ENCODE data around the gene CANT1. TPM values are rescaled to one million over a fixed set of nuclear protein-coding genes. Genes with fewer than 3 reads are reported as not detected.

Gene CANT1
- total RNA-seq, 1 experiment from 2014 or later, result 54.2 TPM

DNA sequence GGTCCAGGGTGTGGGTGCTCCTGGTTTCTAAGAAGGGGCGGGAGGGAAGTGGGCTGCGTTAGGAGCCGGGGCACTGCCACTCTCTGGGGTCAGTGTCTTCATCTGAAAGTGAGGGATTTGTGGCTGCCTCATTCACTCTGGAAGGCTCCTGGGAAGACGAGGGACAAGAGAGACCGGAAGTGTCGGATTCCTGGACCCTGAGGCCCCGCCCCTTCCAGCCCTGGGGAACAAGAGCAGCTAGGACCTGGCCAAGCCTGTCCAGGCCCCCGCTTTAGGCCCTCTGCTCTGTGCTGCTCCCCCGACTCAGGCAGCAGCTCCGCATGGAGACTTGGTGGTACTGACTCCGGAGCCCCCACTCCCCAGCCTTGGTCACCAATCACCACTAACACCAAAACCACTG is 36.4 kb downstream of the CANT1 start:
- BruUV-seq (replicated peaks), result no TSS peak
- intact Hi-C loops (cut with micrococcal nuclease; ENCODE audit: unreplicated experiment), result no loop called here
- ChIA-PET POLR2A (ENCODE audit: low non-redundant PET) (no interaction called here), CTCF (interaction anchor here (2.3 kb wide), 1 partner anchor 107 kb away, joined by 16 read pairs; no protein-coding TSS in a partner anchor)
- DNase-seq (ENCODE audit: low spot score), result no peak
- Histone ChIP-seq H3K36me3 (ENCODE audit: insufficient read depth, low read length, poor library complexity, severe bottlenecking) (peaks cover 53% of the 10 kb centered on the region), H3K4me1 (ENCODE audit: insufficient read depth, low read length, poor library complexity, severe bottlenecking) (peaks cover 25% of the 10 kb centered on the region), H3K4me3 (ENCODE audit: low read depth, low read length, poor library complexity, severe bottlenecking) (no peak overlapping the region), H3K9me3 (ENCODE audit: low read depth, low read length, poor library complexity, severe bottlenecking) (no peaks in the 10 kb centered on the region), H3K27me3 (replicated peaks; ENCODE audit: insufficient read depth, low read depth, low read length, poor library complexity) (no peaks in the 10 kb centered on the region), H3K27ac (ENCODE audit: low read depth, low read length, poor library complexity, severe bottlenecking) (peak overlapping the region; percentile 20)
- TF ChIP-seq EZH2 (IDR thresholded peaks at IDR 0.05; ENCODE audit: borderline replicate concordance, low read depth, low read length, poor library complexity, severe bottlenecking), result no peak

DNA sequence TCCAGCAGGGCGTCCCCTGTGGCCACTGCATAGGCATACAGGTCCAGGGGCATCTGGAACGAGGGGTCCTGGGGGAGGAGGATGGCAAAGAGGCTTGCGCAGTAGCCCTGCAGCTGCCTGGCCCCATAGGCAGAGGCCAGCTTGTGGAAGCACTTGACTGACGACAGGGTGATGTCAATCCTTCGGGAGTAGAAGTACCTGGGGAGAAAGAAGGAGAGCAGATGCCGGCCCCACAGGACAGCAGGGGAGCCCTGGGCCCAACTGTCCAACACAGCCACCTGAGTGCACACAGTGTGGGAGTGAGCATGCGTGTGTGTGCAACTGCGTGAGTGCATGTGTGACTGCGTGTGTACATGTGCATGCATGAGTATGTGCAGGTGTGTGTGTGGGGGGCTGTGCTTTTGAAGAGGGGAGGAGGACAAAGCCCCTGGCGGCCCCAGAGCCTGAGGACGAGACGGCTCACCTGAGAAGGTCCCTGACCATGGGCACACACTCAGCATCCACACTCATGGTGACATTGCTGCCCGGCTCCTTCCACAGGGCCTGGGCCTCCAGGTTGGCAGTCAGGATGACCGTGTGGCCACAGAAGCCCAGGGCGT is 37.0 kb downstream of the CANT1 start:
- POLR2A ChIA-PET (ENCODE audit: low non-redundant PET), result no interaction called here
- no peak for DNase-seq (ENCODE audit: low spot score)
- CTCF ChIA-PET, result interaction anchor here (2.3 kb wide), 1 partner anchor 107 kb away, joined by 16 read pairs; no protein-coding TSS in a partner anchor

DNA sequence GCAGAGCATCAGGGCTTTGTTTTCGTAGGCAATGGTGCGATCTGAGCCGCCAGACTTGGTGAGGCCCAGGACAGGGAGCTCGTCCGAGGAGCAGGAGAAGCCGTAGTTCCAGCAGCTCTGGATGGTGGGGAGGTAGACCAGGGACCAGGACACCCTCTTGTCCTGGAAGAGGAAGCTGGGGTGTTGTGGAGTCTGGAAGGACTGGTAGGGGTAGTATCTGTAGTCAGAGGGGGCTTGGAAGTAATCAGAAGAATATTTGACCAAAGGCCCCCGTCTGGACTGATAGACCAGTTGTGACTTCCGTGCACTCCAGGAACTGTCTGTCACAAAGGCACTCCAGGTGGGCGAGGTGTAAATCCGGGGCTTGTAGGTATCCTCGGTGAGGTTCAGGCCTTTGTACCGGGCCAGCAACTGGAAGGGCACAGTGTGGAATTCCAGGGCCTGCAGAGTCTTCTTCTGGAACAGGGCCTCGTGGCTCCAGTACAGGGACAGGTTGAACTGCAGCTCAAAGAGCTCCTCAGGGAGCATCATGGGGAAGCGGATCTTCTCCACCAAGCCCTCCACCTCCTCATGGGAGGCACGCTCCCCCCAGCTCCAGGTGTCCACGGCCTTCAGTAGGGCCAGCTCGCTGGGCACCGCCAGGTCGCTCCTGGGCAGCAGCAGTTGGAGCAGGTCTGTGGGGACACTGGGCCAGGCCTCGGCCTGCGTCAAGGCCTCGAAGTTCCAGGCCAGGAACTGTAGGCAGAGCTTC is 37.6 kb downstream of the CANT1 start:
- no peak for TF ChIP-seq EZH2 (IDR thresholded peaks at IDR 0.05; ENCODE audit: borderline replicate concordance, low read depth, low read length, poor library complexity, severe bottlenecking)
- TF ChIP-seq, protein P1, sequence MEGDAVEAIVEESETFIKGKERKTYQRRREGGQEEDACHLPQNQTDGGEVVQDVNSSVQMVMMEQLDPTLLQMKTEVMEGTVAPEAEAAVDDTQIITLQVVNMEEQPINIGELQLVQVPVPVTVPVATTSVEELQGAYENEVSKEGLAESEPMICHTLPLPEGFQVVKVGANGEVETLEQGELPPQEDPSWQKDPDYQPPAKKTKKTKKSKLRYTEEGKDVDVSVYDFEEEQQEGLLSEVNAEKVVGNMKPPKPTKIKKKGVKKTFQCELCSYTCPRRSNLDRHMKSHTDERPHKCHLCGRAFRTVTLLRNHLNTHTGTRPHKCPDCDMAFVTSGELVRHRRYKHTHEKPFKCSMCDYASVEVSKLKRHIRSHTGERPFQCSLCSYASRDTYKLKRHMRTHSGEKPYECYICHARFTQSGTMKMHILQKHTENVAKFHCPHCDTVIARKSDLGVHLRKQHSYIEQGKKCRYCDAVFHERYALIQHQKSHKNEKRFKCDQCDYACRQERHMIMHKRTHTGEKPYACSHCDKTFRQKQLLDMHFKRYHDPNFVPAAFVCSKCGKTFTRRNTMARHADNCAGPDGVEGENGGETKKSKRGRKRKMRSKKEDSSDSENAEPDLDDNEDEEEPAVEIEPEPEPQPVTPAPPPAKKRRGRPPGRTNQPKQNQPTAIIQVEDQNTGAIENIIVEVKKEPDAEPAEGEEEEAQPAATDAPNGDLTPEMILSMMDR (conservative IDR thresholded peaks at IDR 0.05; ENCODE audit: low read depth, low read length), result no peak
- no peak for DNase-seq (ENCODE audit: low spot score)
- Histone ChIP-seq H3K27me3 (replicated peaks; ENCODE audit: insufficient read depth, low read depth, low read length, poor library complexity) (no peaks in the 10 kb centered on the region), H3K4me3 (ENCODE audit: low read depth, low read length, poor library complexity, severe bottlenecking) (no peak overlapping the region), H3K27ac (ENCODE audit: low read depth, low read length, poor library complexity, severe bottlenecking) (no peak overlapping the region), H3K36me3 (ENCODE audit: insufficient read depth, low read length, poor library complexity, severe bottlenecking) (peaks cover 50% of the 10 kb centered on the region), H3K4me1 (ENCODE audit: insufficient read depth, low read length, poor library complexity, severe bottlenecking) (peaks cover 16% of the 10 kb centered on the region), H3K9me3 (ENCODE audit: low read depth, low read length, poor library complexity, severe bottlenecking) (no peaks in the 10 kb centered on the region)
- BruUV-seq (replicated peaks), result no TSS peak
- intact Hi-C loops (cut with micrococcal nuclease; ENCODE audit: unreplicated experiment), result loop anchor here (1.0 kb wide), 1 partner anchor 107 kb away; no protein-coding TSS in a partner anchor
- ChIA-PET POLR2A (ENCODE audit: low non-redundant PET) (no interaction called here), CTCF (interaction anchor here (0.6 to 2.3 kb wide), 4 partner anchors 8 to 475 kb away, joined by 3 to 16 read pairs (median 3); partner anchors contain the start of gene LGALS3BP)

More for the DNA sequence above, 37.0 kb downstream of the CANT1 start:
- Histone ChIP-seq H3K27ac (ENCODE audit: low read depth, low read length, poor library complexity, severe bottlenecking) (no peak overlapping the region), H3K4me1 (ENCODE audit: insufficient read depth, low read length, poor library complexity, severe bottlenecking) (peaks cover 19% of the 10 kb centered on the region), H3K9me3 (ENCODE audit: low read depth, low read length, poor library complexity, severe bottlenecking) (no peaks in the 10 kb centered on the region), H3K4me3 (ENCODE audit: low read depth, low read length, poor library complexity, severe bottlenecking) (no peak overlapping the region), H3K36me3 (ENCODE audit: insufficient read depth, low read length, poor library complexity, severe bottlenecking) (peaks cover 53% of the 10 kb centered on the region), H3K27me3 (replicated peaks; ENCODE audit: insufficient read depth, low read depth, low read length, poor library complexity) (no peaks in the 10 kb centered on the region)
- no TSS peak for BruUV-seq (replicated peaks)
- TF ChIP-seq, protein P1 (conservative IDR thresholded peaks at IDR 0.05; ENCODE audit: low read depth, low read length), result no peak
- no peak for TF ChIP-seq EZH2 (IDR thresholded peaks at IDR 0.05; ENCODE audit: borderline replicate concordance, low read depth, low read length, poor library complexity, severe bottlenecking)
- intact Hi-C loops (cut with micrococcal nuclease; ENCODE audit: unreplicated experiment), result no loop called here
